Mesenchymal stem cell (in vitro differentiated cells and primary cell): Measurements from ENCODE around the gene BRSK2.

Experiments used
- DNase-seq: peaks from one replicate; pipeline ENCODE4 v3.0.0-alpha.2; 2013
- H2AFZ ChIP-seq: one replicate; pipeline ENCODE4 v1.6.1; 2013; ENCODE audit warnings: low read depth, mild to moderate bottlenecking, control low read depth, inconsistent platforms, low read length, moderate library complexity
- H2AK5ac ChIP-seq: 2 replicates; pipeline ENCODE4 v1.6.1; 2013; ENCODE audit warnings: low read length, moderate library complexity, mild to moderate bottlenecking, inconsistent platforms; ENCODE audit not compliant: severe bottlenecking
- H2BK120ac ChIP-seq: one replicate; pipeline ENCODE4 v1.6.1; 2013; ENCODE audit warnings: low read depth, mild to moderate bottlenecking, inconsistent platforms, low read length, moderate library complexity
- H2BK12ac ChIP-seq, 2 experiments: one replicate each; pipeline ENCODE4 v1.6.1; 2013; ENCODE audit warnings: inconsistent platforms in 2 of 2, low read length in 2 of 2, mild to moderate bottlenecking in 2 of 2, moderate library complexity in 2 of 2, control low read depth in 1 of 2
- H2BK15ac ChIP-seq: one replicate; pipeline ENCODE4 v1.6.1; 2013; ENCODE audit warnings: mild to moderate bottlenecking, low read depth, inconsistent platforms; ENCODE audit not compliant: poor library complexity, severe bottlenecking
- H2BK5ac ChIP-seq: 2 replicates; pipeline ENCODE4 v1.6.1; 2013; ENCODE audit warnings: low read depth, mild to moderate bottlenecking, low read length, control low read depth, inconsistent platforms; ENCODE audit not compliant: poor library complexity, severe bottlenecking
- H3K14ac ChIP-seq, 2 experiments: one replicate each; pipeline ENCODE4 v1.6.1; 2013; ENCODE audit warnings: inconsistent platforms in 2 of 2, low read length in 2 of 2, control low read depth in 1 of 2, mild to moderate bottlenecking in 1 of 2, moderate library complexity in 1 of 2
- H3K18ac ChIP-seq, 2 experiments: one replicate each; pipeline ENCODE4 v1.6.1; 2013; ENCODE audit warnings: inconsistent platforms in 2 of 2, low read length in 2 of 2, control low read depth in 1 of 2, low read depth in 1 of 2, mild to moderate bottlenecking in 1 of 2
- H3K23ac ChIP-seq, 2 experiments: one replicate each; pipeline ENCODE4 v1.6.1; 2013; ENCODE audit warnings: inconsistent platforms in 2 of 2, low read length in 2 of 2, mild to moderate bottlenecking in 2 of 2, moderate library complexity in 2 of 2, control low read depth in 1 of 2
- H3K27ac ChIP-seq: 2 replicates; pipeline ENCODE4 v1.5.1; 2013; ENCODE audit warnings: mild to moderate bottlenecking, moderate library complexity, low read length, control low read depth, inconsistent platforms; ENCODE audit not compliant: poor library complexity, severe bottlenecking
- H3K27me3 ChIP-seq, 2 experiments: 2 replicates each; pipeline versions ENCODE4 v1.6.1 to v1.7.0; 2013; ENCODE audit warnings: low read length in 2 of 2, mild to moderate bottlenecking in 2 of 2, moderate library complexity in 2 of 2, control low read depth in 1 of 2, inconsistent platforms in 1 of 2; ENCODE audit not compliant: control insufficient read depth in 1 of 2, insufficient read depth in 1 of 2
- H3K36me3 ChIP-seq, 2 experiments: 2 replicates each; pipeline versions ENCODE4 v1.6.1 to v1.7.0; 2013; ENCODE audit warnings: low read length in 2 of 2, control low read depth in 1 of 2, inconsistent platforms in 1 of 2, low read depth in 1 of 2, mild to moderate bottlenecking in 1 of 2; ENCODE audit not compliant: insufficient read depth in 2 of 2, control insufficient read depth in 1 of 2
- H3K4ac ChIP-seq, 2 experiments: one replicate each; pipeline ENCODE4 v1.6.1; 2013; ENCODE audit warnings: inconsistent platforms in 2 of 2, low read length in 2 of 2, mild to moderate bottlenecking in 2 of 2, moderate library complexity in 2 of 2, control low read depth in 1 of 2, low read depth in 1 of 2
- H3K4me1 ChIP-seq: 2 replicates; pipeline ENCODE4 v1.6.1; 2013; ENCODE audit warnings: low read depth, low read length, control low read depth; ENCODE audit not compliant: control insufficient read depth, insufficient read depth
- H3K4me2 ChIP-seq: 2 replicates; pipeline ENCODE4 v1.6.1; 2013; ENCODE audit warnings: low read length, mild to moderate bottlenecking, inconsistent platforms; ENCODE audit not compliant: poor library complexity, severe bottlenecking
- H3K4me3 ChIP-seq, 2 experiments: 2 replicates each; pipeline versions ENCODE4 v1.5.1 to v1.7.0; 2013; ENCODE audit warnings: low read length in 2 of 2, mild to moderate bottlenecking in 2 of 2, control low read depth in 1 of 2, low read depth in 1 of 2; ENCODE audit not compliant: insufficient read depth in 1 of 2
- H3K79me1 ChIP-seq: replicated peaks from 2 replicates; pipeline ENCODE4 v1.6.1; 2013; ENCODE audit warnings: mild to moderate bottlenecking, control low read depth, low read length, inconsistent platforms; ENCODE audit not compliant: poor library complexity, severe bottlenecking
- H3K9ac ChIP-seq: 2 replicates; pipeline ENCODE4 v1.7.0; 2013; ENCODE audit warnings: mild to moderate bottlenecking, low read length, moderate library complexity
- H3K9me3 ChIP-seq: 2 replicates; pipeline ENCODE4 v1.7.0; 2013; ENCODE audit warnings: mild to moderate bottlenecking, low read length; ENCODE audit not compliant: control insufficient read depth
- H4K8ac ChIP-seq: one replicate; pipeline ENCODE4 v1.6.1; 2013; ENCODE audit warnings: inconsistent platforms, mild to moderate bottlenecking, low read length, moderate library complexity
- H4K91ac ChIP-seq: one replicate; pipeline ENCODE4 v1.6.1; 2013; ENCODE audit warnings: mild to moderate bottlenecking, low read length, inconsistent platforms
- WGBS: methylation state at CpG from one replicate; pipeline ENCODE4 v1.1.7; 2013; ENCODE audit warnings: mixed read lengths; 5-methylcytosine and 5-hydroxymethylcytosine counted together

Gene BRSK2

GRCh38 chr11:1510928-1511327, 121.2 kb downstream of the BRSK2 start:
- H4K8ac ChIP-seq = no peak overlapping the region
- no peak overlapping the region for H2AK5ac ChIP-seq
- H3K27me3 ChIP-seq = no peaks in the 10 kb centered on the region
- H3K23ac ChIP-seq = no peak overlapping the region
- H3K27ac ChIP-seq = no peak overlapping the region
- H3K4me3 ChIP-seq = no peak overlapping the region
- peaks cover 0 to 3% of the 10 kb centered on the region in 2 experiments for H3K36me3 ChIP-seq
- H2BK15ac ChIP-seq = no peak overlapping the region
- no peak overlapping the region for H3K4ac ChIP-seq
- H4K91ac ChIP-seq = no peak overlapping the region
- H2AFZ ChIP-seq = no peak overlapping the region
- peaks cover 55% of the 10 kb centered on the region for H3K79me1 ChIP-seq
- H3K4me1 ChIP-seq = peaks cover 24% of the 10 kb centered on the region
- no peak overlapping the region for H2BK5ac ChIP-seq
- no peak overlapping the region for H3K14ac ChIP-seq
- DNase-seq = no peak
- H3K18ac ChIP-seq = no peak overlapping the region
- H2BK120ac ChIP-seq = no peak overlapping the region
- no peaks in the 10 kb centered on the region for H3K9me3 ChIP-seq
- H2BK12ac ChIP-seq = no peak overlapping the region
- no peak overlapping the region for H3K4me2 ChIP-seq
- H3K9ac ChIP-seq = no peak overlapping the region
- WGBS = 76% methylated on average over 11 of the region's 11 CpGs

GRCh38 chr11:1511937-1512496, 122.3 kb downstream of the BRSK2 start:
- peaks cover 34% of the 10 kb centered on the region for H3K4me1 ChIP-seq
- no peak overlapping the region for H3K23ac ChIP-seq
- H2BK15ac ChIP-seq = no peak overlapping the region
- 93% methylated on average over 12 of the region's 12 CpGs for WGBS
- H3K36me3 ChIP-seq = peaks cover 0 to 3% of the 10 kb centered on the region in 2 experiments
- no peaks in the 10 kb centered on the region for H3K9me3 ChIP-seq
- H2AK5ac ChIP-seq = no peak overlapping the region
- H2BK120ac ChIP-seq = no peak overlapping the region
- no peak overlapping the region for H2BK12ac ChIP-seq
- H2BK5ac ChIP-seq = no peak overlapping the region
- no peak overlapping the region for H2AFZ ChIP-seq
- no peak overlapping the region for H3K4ac ChIP-seq
- no peak overlapping the region for H4K8ac ChIP-seq
- H3K4me2 ChIP-seq = no peak overlapping the region
- no peak overlapping the region for H4K91ac ChIP-seq
- H3K79me1 ChIP-seq = peaks cover 55% of the 10 kb centered on the region
- no peaks in the 10 kb centered on the region for H3K27me3 ChIP-seq
- no peak overlapping the region for H3K27ac ChIP-seq
- H3K18ac ChIP-seq = no peak overlapping the region
- no peak overlapping the region for H3K14ac ChIP-seq
- DNase-seq = no peak
- H3K4me3 ChIP-seq = no peak overlapping the region
- no peak overlapping the region for H3K9ac ChIP-seq
